ENCODE results near the gene OBSL1.

DNA sequence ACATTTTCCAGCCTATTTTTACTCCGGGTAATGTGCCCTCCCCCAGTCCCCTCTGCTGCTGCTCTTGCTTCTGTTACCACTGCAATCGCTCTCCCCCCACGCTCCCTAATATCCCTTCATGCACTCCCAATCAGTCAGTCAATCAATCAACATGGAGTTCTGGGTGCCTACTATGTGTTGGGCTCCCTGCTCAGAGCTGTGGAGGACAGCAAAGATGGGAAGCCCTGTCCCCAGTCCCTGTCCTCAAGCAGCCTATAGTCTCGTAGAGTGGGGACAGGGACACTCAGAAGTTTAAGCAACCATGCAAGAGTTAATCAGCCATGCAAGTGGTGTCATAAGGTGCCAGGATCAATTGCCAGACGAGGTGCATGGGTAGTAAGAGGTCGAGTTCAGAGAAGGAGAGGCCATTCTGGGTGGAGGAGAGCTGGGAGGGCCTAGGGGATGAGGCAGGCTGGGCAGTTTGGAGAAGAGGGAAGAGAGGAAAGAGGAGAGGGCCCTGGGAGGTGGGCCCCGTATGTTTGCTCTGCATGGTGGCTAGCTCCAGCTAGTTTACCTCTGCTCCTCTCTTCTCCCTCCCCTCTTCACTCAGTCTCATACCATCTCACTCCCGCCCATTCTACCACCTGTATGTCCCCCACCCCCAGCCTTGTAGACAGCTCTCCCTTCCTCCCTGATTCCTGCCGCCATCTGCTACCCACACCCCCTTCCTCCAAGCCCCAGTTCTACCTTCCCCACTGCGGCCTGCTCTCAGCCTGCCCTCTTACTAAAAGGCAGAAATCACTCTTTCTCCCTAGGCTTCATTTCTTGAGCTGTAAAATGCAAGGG lies 53.2 kb downstream of the OBSL1 start:
- TF ChIP-seq CTCF (conservative IDR thresholded peaks at IDR 0.05 in 1 of 2, IDR thresholded peaks at IDR 0.05 in 1 of 2; ENCODE audit: extremely low read depth in 1 of 2, insufficient read depth in 1 of 2, low read depth in 1 of 2, low read length in 2 of 2) (no peak), EZH2 (IDR thresholded peaks at IDR 0.05; ENCODE audit: borderline replicate concordance, low read length) (no peak)

All from mammary epithelial cell (primary cell).